K562 (cell line): ENCODE measurements around the gene AMIGO1. TPM values are rescaled to one million over a fixed set of nuclear protein-coding genes. Genes with fewer than 3 reads are reported as not detected.
A peak's percentile ranks its signal among the peaks of the same experiment; 100 is the strongest.

Source experiments
- BRD9 ChIP-seq: fragments of 450-650 bp; IDR thresholded peaks from 2 replicates; pipeline ENCODE4 v1.6.1; 2018; ENCODE audit warnings: low read depth; ENCODE audit not compliant: partially characterized antibody
- FOXJ2 ChIP-seq: fragments of 200-800 bp; sonication (Bioruptor generic); IDR thresholded peaks from 2 replicates; pipeline ENCODE4 v1.6.1; 2016; ENCODE audit warnings: missing genetic modification characterization, missing compliant biosample characterization
- HNRNPH1 ChIP-seq: fragments of 200-400 bp; formaldehyde crosslinking; optimal IDR thresholded peaks from 2 replicates; pipeline ENCODE3; 2017; ENCODE audit warnings: low read depth, mild to moderate bottlenecking, low read length, moderate library complexity
- JUNB ChIP-seq: fragments of 450-650 bp; formaldehyde crosslinking; conservative IDR thresholded peaks from 2 replicates; pipeline ENCODE4 v1.4.0; 2020; ENCODE audit warnings: mild to moderate bottlenecking
- MXD1 ChIP-seq: fragments of 250-450 bp; sonication (Bioruptor Pico); IDR thresholded peaks from 2 replicates; pipeline ENCODE4 v1.8.0; 2021; ENCODE audit warnings: borderline replicate concordance, mild to moderate bottlenecking, moderate library complexity; ENCODE audit not compliant: poor library complexity, severe bottlenecking
- OTX1 ChIP-seq: fragments of 450-650 bp; formaldehyde crosslinking; IDR thresholded peaks from 2 replicates; pipeline ENCODE4 v1.4.0; 2022; ENCODE audit warnings: mild to moderate bottlenecking
- PATZ1 ChIP-seq: fragments of 250-450 bp; sonication (Bioruptor Pico); IDR thresholded peaks from 2 replicates; pipeline ENCODE4 v1.5.0; 2020; ENCODE audit warnings: mild to moderate bottlenecking, borderline replicate concordance
- SP1 ChIP-seq: sonication (generic); formaldehyde crosslinking; IDR thresholded peaks from 2 replicates; pipeline ENCODE4 v1.8.1; 2022; ENCODE audit warnings: mild to moderate bottlenecking, missing genetic modification reagents
- TARDBP ChIP-seq: fragments of 450-650 bp; IDR thresholded peaks from 2 replicates; pipeline ENCODE4 v1.6.1; 2016
- TBL1XR1 ChIP-seq, 2 experiments: IDR thresholded peaks; 2 replicates each; pipeline ENCODE4 v1.6.1; 2012; ENCODE audit warnings: improper control_type of control experiment in 2 of 2, low read length in 2 of 2, mild to moderate bottlenecking in 1 of 2
- ZBTB8A ChIP-seq: fragments of 450-650 bp; IDR thresholded peaks from 2 replicates; pipeline ENCODE4 v1.6.1; 2018; ENCODE audit warnings: mild to moderate bottlenecking, moderate library complexity; ENCODE audit not compliant: partially characterized antibody
- ZNF124 ChIP-seq: sonication (generic); formaldehyde crosslinking; IDR thresholded peaks from 2 replicates; pipeline ENCODE4 v1.8.1; 2022; ENCODE audit warnings: missing genetic modification reagents
- ZNF197 ChIP-seq: fragments of 200-800 bp; sonication (Bioruptor generic); IDR thresholded peaks from 2 replicates; pipeline ENCODE4 v1.6.1; 2016; ENCODE audit warnings: low read depth, missing genetic modification characterization, missing compliant biosample characterization
- ZNF280B ChIP-seq: fragments of 250-450 bp; sonication (Bioruptor Pico); IDR thresholded peaks from 2 replicates; pipeline ENCODE4 v1.5.1; 2021; ENCODE audit warnings: mild to moderate bottlenecking
- ZNF778 ChIP-seq: fragments of 450-650 bp; formaldehyde crosslinking; IDR thresholded peaks from 2 replicates; pipeline ENCODE4 v1.4.0; 2020; ENCODE audit warnings: mild to moderate bottlenecking, moderate library complexity
- polyA plus RNA-seq, 8 experiments: library from polyadenylated mRNA; depleted of rRNA in 4 of 8; stranded (reverse) in 5 of 8; unstranded in 3 of 8; fragments of >200 nt; fragmentation: Nextera tagmentation in 2 of 8; fragmentation: Illumina TruSeq in 1 of 8; extraction: Ambion mirVana in 2 of 8; extraction: Trizol in 1 of 8; gene quantifications; 2 replicates each; pipeline versions ENCODE4 v1.2.1 to v1.2.3, GENCODE V29; 2011 to 2014; ENCODE audit warnings: inconsistent platforms in 1 of 8, missing spikeins in 1 of 8
- total RNA-seq, 7 experiments: library from RNA; depleted of rRNA in 6 of 7; stranded (reverse); fragments of >200 nt in 6 of 7; fragmentation: Illumina TruSeq in 2 of 7; extraction: Trizol in 2 of 7; gene quantifications; 2 replicates each; pipeline versions ENCODE4 v1.2.1 to v1.2.3, GENCODE V29; 2011 to 2021; ENCODE audit warnings: low replicate concordance in 1 of 7
- TF ChIP-seq, protein P1 (sequence below): fragments of 450-650 bp; formaldehyde crosslinking; conservative IDR thresholded peaks from 2 replicates; pipeline ENCODE4 v1.4.0; 2022; ENCODE audit warnings: mild to moderate bottlenecking, missing genetic modification characterization
- TF ChIP-seq, protein P2 (sequence below): sonication (generic); formaldehyde crosslinking; IDR thresholded peaks from 2 replicates; pipeline ENCODE4 v1.8.0; 2023; ENCODE audit warnings: missing genetic modification reagents, mild to moderate bottlenecking, borderline replicate concordance

AMIGO1 gene
- total and polyA plus RNA-seq, 9 of the 15 experiments (the other 6 are each of a cell fraction or from before 2014, with no cell fraction given): 0.24 to 1.0 (median 0.54) TPM

GRCh38 chr1:109532365-109533136 lies 23.0 kb upstream of the AMIGO1 start (continued):
- TF ChIP-seq PATZ1 (CRISPR knock-in tag): no peak
- TF ChIP-seq MXD1: no peak
- no peak for TF ChIP-seq HNRNPH1
- no peak for TF ChIP-seq OTX1 (CRISPR knock-in tag)
- no peak for TF ChIP-seq TARDBP
- peak; percentile 78 for TF ChIP-seq BRD9
- TF ChIP-seq, protein P1, sequence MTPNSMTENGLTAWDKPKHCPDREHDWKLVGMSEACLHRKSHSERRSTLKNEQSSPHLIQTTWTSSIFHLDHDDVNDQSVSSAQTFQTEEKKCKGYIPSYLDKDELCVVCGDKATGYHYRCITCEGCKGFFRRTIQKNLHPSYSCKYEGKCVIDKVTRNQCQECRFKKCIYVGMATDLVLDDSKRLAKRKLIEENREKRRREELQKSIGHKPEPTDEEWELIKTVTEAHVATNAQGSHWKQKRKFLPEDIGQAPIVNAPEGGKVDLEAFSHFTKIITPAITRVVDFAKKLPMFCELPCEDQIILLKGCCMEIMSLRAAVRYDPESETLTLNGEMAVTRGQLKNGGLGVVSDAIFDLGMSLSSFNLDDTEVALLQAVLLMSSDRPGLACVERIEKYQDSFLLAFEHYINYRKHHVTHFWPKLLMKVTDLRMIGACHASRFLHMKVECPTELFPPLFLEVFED (CRISPR knock-in tag): no peak
- TF ChIP-seq, protein P2, sequence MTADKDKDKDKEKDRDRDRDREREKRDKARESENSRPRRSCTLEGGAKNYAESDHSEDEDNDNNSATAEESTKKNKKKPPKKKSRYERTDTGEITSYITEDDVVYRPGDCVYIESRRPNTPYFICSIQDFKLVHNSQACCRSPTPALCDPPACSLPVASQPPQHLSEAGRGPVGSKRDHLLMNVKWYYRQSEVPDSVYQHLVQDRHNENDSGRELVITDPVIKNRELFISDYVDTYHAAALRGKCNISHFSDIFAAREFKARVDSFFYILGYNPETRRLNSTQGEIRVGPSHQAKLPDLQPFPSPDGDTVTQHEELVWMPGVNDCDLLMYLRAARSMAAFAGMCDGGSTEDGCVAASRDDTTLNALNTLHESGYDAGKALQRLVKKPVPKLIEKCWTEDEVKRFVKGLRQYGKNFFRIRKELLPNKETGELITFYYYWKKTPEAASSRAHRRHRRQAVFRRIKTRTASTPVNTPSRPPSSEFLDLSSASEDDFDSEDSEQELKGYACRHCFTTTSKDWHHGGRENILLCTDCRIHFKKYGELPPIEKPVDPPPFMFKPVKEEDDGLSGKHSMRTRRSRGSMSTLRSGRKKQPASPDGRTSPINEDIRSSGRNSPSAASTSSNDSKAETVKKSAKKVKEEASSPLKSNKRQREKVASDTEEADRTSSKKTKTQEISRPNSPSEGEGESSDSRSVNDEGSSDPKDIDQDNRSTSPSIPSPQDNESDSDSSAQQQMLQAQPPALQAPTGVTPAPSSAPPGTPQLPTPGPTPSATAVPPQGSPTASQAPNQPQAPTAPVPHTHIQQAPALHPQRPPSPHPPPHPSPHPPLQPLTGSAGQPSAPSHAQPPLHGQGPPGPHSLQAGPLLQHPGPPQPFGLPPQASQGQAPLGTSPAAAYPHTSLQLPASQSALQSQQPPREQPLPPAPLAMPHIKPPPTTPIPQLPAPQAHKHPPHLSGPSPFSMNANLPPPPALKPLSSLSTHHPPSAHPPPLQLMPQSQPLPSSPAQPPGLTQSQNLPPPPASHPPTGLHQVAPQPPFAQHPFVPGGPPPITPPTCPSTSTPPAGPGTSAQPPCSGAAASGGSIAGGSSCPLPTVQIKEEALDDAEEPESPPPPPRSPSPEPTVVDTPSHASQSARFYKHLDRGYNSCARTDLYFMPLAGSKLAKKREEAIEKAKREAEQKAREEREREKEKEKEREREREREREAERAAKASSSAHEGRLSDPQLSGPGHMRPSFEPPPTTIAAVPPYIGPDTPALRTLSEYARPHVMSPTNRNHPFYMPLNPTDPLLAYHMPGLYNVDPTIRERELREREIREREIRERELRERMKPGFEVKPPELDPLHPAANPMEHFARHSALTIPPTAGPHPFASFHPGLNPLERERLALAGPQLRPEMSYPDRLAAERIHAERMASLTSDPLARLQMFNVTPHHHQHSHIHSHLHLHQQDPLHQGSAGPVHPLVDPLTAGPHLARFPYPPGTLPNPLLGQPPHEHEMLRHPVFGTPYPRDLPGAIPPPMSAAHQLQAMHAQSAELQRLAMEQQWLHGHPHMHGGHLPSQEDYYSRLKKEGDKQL (CRISPR knock-in tag): no peak
- no peak for TF ChIP-seq ZNF197
- no peak for TF ChIP-seq ZNF124 (CRISPR knock-in tag)
- TF ChIP-seq TBL1XR1 (IDR thresholded peaks at IDR 0.05; ENCODE audit: low read length in 2 of 2): no peak
- TF ChIP-seq ZNF280B (CRISPR knock-in tag): no peak
- TF ChIP-seq JUNB (CRISPR knock-in tag): no peak
- TF ChIP-seq SP1 (CRISPR knock-in tag): no peak
- no peak for TF ChIP-seq ZBTB8A
- no peak for TF ChIP-seq ZNF778 (CRISPR knock-in tag)
- no peak for TF ChIP-seq FOXJ2
